PFSK-1 (cell line): ENCODE results near the gene KDM4F.

ENCODE experiments used
- FOXP2 ChIP-seq: optimal IDR thresholded peaks from 2 replicates; pipeline ENCODE3; 2011; ENCODE audit warnings: borderline replicate concordance, control low read depth, inconsistent platforms; ENCODE audit not compliant: insufficient read depth; ENCODE audit errors: extremely low read length, extremely low read depth
- POLR2AphosphoS5 ChIP-seq: IDR thresholded peaks from 2 replicates; pipeline ENCODE4 v1.6.1; 2012; ENCODE audit warnings: low read depth, mild to moderate bottlenecking, control low read depth, low read length, moderate library complexity
- SIN3A ChIP-seq: IDR thresholded peaks from 2 replicates; pipeline ENCODE4 v1.6.1; 2012; ENCODE audit warnings: mild to moderate bottlenecking, low read length, moderate library complexity, borderline replicate concordance; ENCODE audit not compliant: insufficient read depth
- TAF1 ChIP-seq: IDR thresholded peaks from 2 replicates; pipeline ENCODE4 v1.6.1; 2012; ENCODE audit warnings: low read length, control low read depth, borderline replicate concordance; ENCODE audit not compliant: insufficient read depth
- TF ChIP-seq, protein P1 (sequence below), 2 experiments: IDR thresholded peaks; 2 replicates each; pipeline versions ENCODE4 v1.6.1 to v1.8.0; 2011 to 2012; ENCODE audit warnings: low read depth in 2 of 2, low read length in 2 of 2, control low read depth in 1 of 2, inconsistent platforms in 1 of 2, mild to moderate bottlenecking in 1 of 2, moderate library complexity in 1 of 2; ENCODE audit not compliant: insufficient read depth in 1 of 2

KDM4F gene

DNA sequence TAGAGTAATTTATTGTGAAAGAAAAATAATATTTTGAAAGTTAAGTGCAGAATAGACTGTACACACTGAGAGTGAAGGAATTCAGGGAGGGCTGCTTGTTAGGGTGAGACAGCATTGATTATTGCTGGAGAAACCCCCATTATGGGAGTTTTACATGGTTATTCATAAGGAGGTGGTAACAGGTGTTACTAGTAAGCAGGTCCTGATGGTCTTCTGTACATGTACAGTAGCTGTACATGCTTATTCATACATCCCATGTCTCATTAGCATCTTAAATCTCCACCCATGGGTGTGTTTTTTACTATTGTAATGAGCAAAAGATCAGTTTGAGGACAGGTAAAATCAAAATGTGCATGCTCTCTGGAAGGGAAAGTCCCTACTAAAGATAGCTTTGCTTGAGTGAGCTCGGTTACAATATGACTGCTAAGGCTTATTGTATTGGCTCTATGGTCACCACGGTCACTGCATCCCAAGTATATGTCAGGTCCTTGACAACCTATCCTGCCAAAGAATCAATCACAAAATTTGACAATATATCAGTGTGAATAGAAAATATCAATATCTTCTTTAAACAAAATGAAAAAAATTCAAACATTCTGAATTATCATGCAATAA, 6.2 kb downstream of the KDM4F start:
- TF ChIP-seq TAF1 (no peak), FOXP2 (no peak), POLR2AphosphoS5 (no peak), SIN3A (no peak)
- TF ChIP-seq, protein P1, sequence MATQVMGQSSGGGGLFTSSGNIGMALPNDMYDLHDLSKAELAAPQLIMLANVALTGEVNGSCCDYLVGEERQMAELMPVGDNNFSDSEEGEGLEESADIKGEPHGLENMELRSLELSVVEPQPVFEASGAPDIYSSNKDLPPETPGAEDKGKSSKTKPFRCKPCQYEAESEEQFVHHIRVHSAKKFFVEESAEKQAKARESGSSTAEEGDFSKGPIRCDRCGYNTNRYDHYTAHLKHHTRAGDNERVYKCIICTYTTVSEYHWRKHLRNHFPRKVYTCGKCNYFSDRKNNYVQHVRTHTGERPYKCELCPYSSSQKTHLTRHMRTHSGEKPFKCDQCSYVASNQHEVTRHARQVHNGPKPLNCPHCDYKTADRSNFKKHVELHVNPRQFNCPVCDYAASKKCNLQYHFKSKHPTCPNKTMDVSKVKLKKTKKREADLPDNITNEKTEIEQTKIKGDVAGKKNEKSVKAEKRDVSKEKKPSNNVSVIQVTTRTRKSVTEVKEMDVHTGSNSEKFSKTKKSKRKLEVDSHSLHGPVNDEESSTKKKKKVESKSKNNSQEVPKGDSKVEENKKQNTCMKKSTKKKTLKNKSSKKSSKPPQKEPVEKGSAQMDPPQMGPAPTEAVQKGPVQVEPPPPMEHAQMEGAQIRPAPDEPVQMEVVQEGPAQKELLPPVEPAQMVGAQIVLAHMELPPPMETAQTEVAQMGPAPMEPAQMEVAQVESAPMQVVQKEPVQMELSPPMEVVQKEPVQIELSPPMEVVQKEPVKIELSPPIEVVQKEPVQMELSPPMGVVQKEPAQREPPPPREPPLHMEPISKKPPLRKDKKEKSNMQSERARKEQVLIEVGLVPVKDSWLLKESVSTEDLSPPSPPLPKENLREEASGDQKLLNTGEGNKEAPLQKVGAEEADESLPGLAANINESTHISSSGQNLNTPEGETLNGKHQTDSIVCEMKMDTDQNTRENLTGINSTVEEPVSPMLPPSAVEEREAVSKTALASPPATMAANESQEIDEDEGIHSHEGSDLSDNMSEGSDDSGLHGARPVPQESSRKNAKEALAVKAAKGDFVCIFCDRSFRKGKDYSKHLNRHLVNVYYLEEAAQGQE (IDR thresholded peaks at IDR 0.05; ENCODE audit: insufficient read depth in 1 of 2, low read depth in 2 of 2, low read length in 2 of 2) = no peak

DNA sequence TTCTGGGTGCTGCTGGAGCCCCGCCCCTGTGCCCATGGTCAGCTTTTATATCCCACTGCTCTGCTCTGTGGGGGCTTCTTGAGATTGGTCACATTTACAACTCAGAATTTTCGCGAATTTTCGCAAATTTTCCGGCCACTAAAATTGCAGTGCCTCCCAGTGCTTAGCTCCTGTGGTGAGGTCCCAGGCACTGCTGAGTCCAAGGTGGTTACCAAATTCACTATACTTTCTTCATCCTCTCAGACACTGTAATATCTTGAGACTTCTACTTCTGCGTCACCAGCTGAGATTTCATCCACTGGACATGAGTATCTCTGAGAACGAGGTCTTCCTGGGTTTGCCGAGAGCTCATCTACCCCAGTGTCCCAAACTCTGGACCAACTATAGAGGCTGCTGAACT, 8.7 kb downstream of the KDM4F start:
- TF ChIP-seq, protein P1 (IDR thresholded peaks at IDR 0.05; ENCODE audit: insufficient read depth in 1 of 2, low read depth in 2 of 2, low read length in 2 of 2) = no peak
- TF ChIP-seq POLR2AphosphoS5 (no peak), FOXP2 (no peak), SIN3A (no peak), TAF1 (no peak)

DNA sequence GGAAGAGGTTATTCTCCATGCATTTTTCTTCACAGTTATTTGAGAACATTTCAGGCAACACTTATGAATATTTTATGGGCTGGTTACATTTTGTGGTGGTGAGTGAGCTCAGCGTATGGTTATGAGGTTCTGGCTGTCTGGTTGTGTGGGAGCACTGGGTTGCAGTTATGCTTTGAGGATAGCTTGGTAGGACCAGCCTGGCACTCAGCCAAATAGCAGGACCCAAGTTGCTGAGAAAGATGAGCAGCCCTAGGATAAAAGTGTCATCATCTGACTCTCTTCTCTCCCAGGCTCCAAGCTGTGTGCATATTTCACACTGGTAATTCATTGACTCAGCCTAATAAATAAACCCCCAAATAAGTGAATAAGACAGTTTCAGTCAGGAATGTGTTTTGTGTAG, 9.4 kb downstream of the KDM4F start:
- TF ChIP-seq TAF1 (no peak), FOXP2 (no peak), SIN3A (no peak), POLR2AphosphoS5 (no peak)
- TF ChIP-seq, protein P1 (IDR thresholded peaks at IDR 0.05; ENCODE audit: insufficient read depth in 1 of 2, low read depth in 2 of 2, low read length in 2 of 2) = no peak

DNA sequence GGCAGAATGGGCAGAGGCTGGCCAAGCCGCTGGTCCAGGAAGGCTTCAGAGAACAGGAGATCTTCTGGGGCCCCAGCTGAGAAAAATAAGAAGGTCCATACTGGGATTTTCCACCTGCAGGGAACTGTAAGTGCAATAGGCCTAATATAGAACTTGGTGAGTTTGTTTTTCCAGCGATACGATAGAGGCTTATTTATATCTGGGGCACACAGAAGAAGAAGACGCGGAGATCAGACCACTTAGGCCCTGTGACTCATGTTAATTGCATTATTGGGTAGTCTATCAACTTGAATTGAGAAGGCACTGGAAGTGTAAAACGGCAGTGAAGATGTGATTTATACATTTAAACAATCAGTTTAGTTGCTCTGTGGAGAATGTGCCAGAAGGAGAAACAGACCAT, 9.8 kb downstream of the KDM4F start:
- no peak for TF ChIP-seq FOXP2
- TF ChIP-seq, protein P1 (IDR thresholded peaks at IDR 0.05; ENCODE audit: insufficient read depth in 1 of 2, low read depth in 2 of 2, low read length in 2 of 2) = no peak
- no peak for TF ChIP-seq POLR2AphosphoS5
- TF ChIP-seq TAF1 = no peak
- no peak for TF ChIP-seq SIN3A

DNA sequence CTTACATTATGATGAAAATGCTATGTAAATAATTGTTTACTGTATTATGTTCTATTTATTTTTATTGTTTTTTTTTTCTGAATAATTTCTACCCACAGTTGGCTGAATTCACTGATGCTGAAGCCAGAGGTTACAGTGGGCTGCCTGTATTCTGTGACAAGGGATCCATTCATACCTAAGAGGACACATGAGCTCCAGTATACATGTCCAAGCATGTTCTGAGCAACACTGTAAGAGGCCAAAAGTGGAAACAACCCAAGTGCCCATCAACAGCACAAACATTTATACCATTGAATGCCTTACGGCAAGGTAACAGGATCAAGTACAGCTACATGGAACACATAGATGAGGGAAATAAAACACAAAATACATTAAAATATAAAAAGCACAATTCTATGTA, 16.1 kb downstream of the KDM4F start:
- TF ChIP-seq TAF1 (no peak), SIN3A (no peak), POLR2AphosphoS5 (no peak), FOXP2 (no peak)
- TF ChIP-seq, protein P1 (IDR thresholded peaks at IDR 0.05; ENCODE audit: insufficient read depth in 1 of 2, low read depth in 2 of 2, low read length in 2 of 2) = no peak
